Endothelial cell of umbilical vein (primary cell): ENCODE measurements around the gene PSENEN. TPM values are rescaled to one million over a fixed set of nuclear protein-coding genes. Genes with fewer than 3 reads are reported as not detected.

ENCODE experiments used
- BruUV-seq: library from RNA; stranded (reverse); fragments of 400-500 nt; replicated peaks from 2 replicates; lab custom pipeline; 2021; lab: Mats Ljungman, UMichigan
- CTCF ChIA-PET: fragments of 300-600, 350-600 bp; sonication (Branson Sonifier 250); formaldehyde crosslinking; loops from one replicate; lab custom pipeline; 2021; ENCODE audit warnings: antibody characterized with exemption, inconsistent platforms; lab: Charles Lee
- POLR2A ChIA-PET: fragments of 300-600, 350-600 bp; sonication (Branson Sonifier 250); formaldehyde crosslinking; loops from one replicate; lab custom pipeline; 2021; ENCODE audit warnings: antibody characterized with exemption, inconsistent platforms; lab: Charles Lee
- DNase-seq: peaks from one replicate; pipeline ENCODE4 v3.0.0-alpha.2; 2011; ENCODE audit warnings: low read depth, low spot score
- FAIRE-seq: peaks from 2 replicates; lab custom pipeline; 2011; peaks lifted over from hg19 to GRCh38; lab: Jason Lieb, UNC
- H2AFZ ChIP-seq: 2 replicates; pipeline ENCODE4 v1.6.0; 2012; ENCODE audit warnings: low read depth, low read length, control low read depth, inconsistent platforms
- H3K27ac ChIP-seq: 2 replicates; pipeline ENCODE4 v1.5.1; 2011; ENCODE audit warnings: low read depth, mild to moderate bottlenecking, control low read depth, low read length, moderate library complexity; ENCODE audit not compliant: insufficient read depth
- H3K27me3 ChIP-seq, 2 experiments: 2 replicates each; pipeline versions ENCODE4 v1.6.0 to v1.6.1; 2011; ENCODE audit warnings: low read length in 2 of 2, mixed read lengths in 1 of 2; ENCODE audit not compliant: control insufficient read depth in 2 of 2, insufficient read depth in 2 of 2
- H3K36me3 ChIP-seq, 2 experiments: 2 replicates in 1 of 2; 3 replicates in 1 of 2; pipeline ENCODE4 v1.5.1; 2011; ENCODE audit warnings: low read length in 2 of 2, mild to moderate bottlenecking in 1 of 2, moderate library complexity in 1 of 2; ENCODE audit not compliant: control insufficient read depth in 2 of 2, insufficient read depth in 2 of 2; ENCODE audit errors: extremely low read depth in 1 of 2
- H3K4me1 ChIP-seq: 3 replicates; pipeline ENCODE4 v1.5.1; 2011; ENCODE audit warnings: mild to moderate bottlenecking, low read length; ENCODE audit not compliant: control insufficient read depth, insufficient read depth; ENCODE audit errors: extremely low read depth
- H3K4me2 ChIP-seq: 2 replicates; pipeline ENCODE4 v1.6.1; 2011; ENCODE audit warnings: low read length, control low read depth, mixed read lengths; ENCODE audit not compliant: insufficient read depth
- H3K4me3 ChIP-seq, 3 experiments: fragments of 200-600 bp in 1 of 3; sonication (generic), shearing (Covaris generic) in 1 of 3; replicated peaks in 1 of 3; 2 replicates each; pipeline ENCODE4 v1.5.1; 2011 to 2016; ENCODE audit warnings: control low read depth in 3 of 3, low read length in 3 of 3, mild to moderate bottlenecking in 2 of 3, inconsistent platforms in 1 of 3, low read depth in 1 of 3, moderate library complexity in 1 of 3; ENCODE audit not compliant: insufficient read depth in 1 of 3
- H3K79me2 ChIP-seq: 2 replicates; pipeline ENCODE4 v1.6.0; 2012; ENCODE audit warnings: low read length, inconsistent platforms; ENCODE audit not compliant: control insufficient read depth, insufficient read depth
- H3K9ac ChIP-seq: replicated peaks from 2 replicates; pipeline ENCODE3; 2011; ENCODE audit warnings: low read length, control low read depth; ENCODE audit not compliant: insufficient read depth; ENCODE audit errors: extremely low read depth
- H3K9me1 ChIP-seq: replicated peaks from 3 replicates; pipeline ENCODE4 v1.6.0; 2011; ENCODE audit warnings: mild to moderate bottlenecking, low read length; ENCODE audit not compliant: control insufficient read depth, insufficient read depth; ENCODE audit errors: extremely low read depth
- H3K9me3 ChIP-seq: replicated peaks from 2 replicates; pipeline ENCODE4 v1.5.1; 2012; ENCODE audit warnings: low read length, inconsistent platforms; ENCODE audit not compliant: control insufficient read depth, insufficient read depth
- H4K20me1 ChIP-seq: replicated peaks from 2 replicates; pipeline ENCODE3; 2011; ENCODE audit warnings: mild to moderate bottlenecking, low read length; ENCODE audit not compliant: control insufficient read depth, insufficient read depth; ENCODE audit errors: extremely low read depth
- CTCF ChIP-seq, 2 donors: IDR thresholded peaks; 1 replicate in 1 of 2; 2 replicates in 1 of 2; pipeline ENCODE4 v1.5.1; 2011; ENCODE audit warnings: low read length in 2 of 2, mild to moderate bottlenecking in 2 of 2, moderate library complexity in 2 of 2, control low read depth in 1 of 2, inconsistent platforms in 1 of 2, low read depth in 1 of 2; ENCODE audit not compliant: insufficient read depth in 1 of 2; ENCODE audit errors: extremely low read depth in 1 of 2
- EZH2 ChIP-seq: IDR thresholded peaks from 2 replicates; pipeline ENCODE4 v1.6.1; 2012; ENCODE audit warnings: borderline replicate concordance, low read depth, mild to moderate bottlenecking, moderate library complexity, low read length, inconsistent platforms; ENCODE audit not compliant: severe bottlenecking
- FOS ChIP-seq: IDR thresholded peaks from 2 replicates; pipeline ENCODE4 v1.6.1; 2011; ENCODE audit warnings: mild to moderate bottlenecking, low read length, moderate library complexity, borderline replicate concordance; ENCODE audit not compliant: insufficient read depth
- GATA2 ChIP-seq: IDR thresholded peaks from 2 replicates; pipeline ENCODE4 v1.7.0; 2011; ENCODE audit warnings: low read depth, mild to moderate bottlenecking, moderate library complexity, mixed read lengths, low read length; ENCODE audit not compliant: insufficient read length, insufficient read depth
- JUN ChIP-seq: IDR thresholded peaks from 2 replicates; pipeline ENCODE4 v1.6.1; 2011; ENCODE audit warnings: borderline replicate concordance, low read depth; ENCODE audit not compliant: insufficient read length, insufficient read depth
- MAX ChIP-seq: IDR thresholded peaks from 2 replicates; pipeline ENCODE4 v1.6.1; 2011; ENCODE audit not compliant: insufficient read depth, insufficient read length
- MYC ChIP-seq: IDR thresholded peaks from one replicate; pipeline ENCODE4 v1.6.1; 2011; ENCODE audit warnings: mild to moderate bottlenecking, low read depth, low read length
- POLR2A ChIP-seq: IDR thresholded peaks from 2 replicates; pipeline ENCODE4 v1.6.1; 2012; ENCODE audit warnings: low read depth, mild to moderate bottlenecking, control low read depth, low read length
- POLR2AphosphoS5 ChIP-seq: IDR thresholded peaks from 2 replicates; pipeline ENCODE4 v1.6.1; 2012; ENCODE audit warnings: low read depth, mild to moderate bottlenecking, control low read depth, low read length, moderate library complexity; ENCODE audit not compliant: insufficient read depth
- dilution Hi-C: fragments of 300-500 bp; cut with MboI; formaldehyde crosslinking; loops from one replicate; pipeline ENCODE4 v1.15.0; 2019; ENCODE audit warnings: low sequenced_read_pairs; ENCODE audit not compliant: extremely low pct_ligation_motif_present
- intact Hi-C: fragments of 100-400 bp; cut with micrococcal nuclease; formaldehyde crosslinking; loops from one replicate; pipeline ENCODE4 v1.10.0; 2022
- polyA plus RNA-seq, 4 experiments: library from polyadenylated mRNA; depleted of rRNA in 3 of 4; stranded (reverse) in 3 of 4; unstranded in 1 of 4; fragments of >200 nt; gene quantifications; 2 replicates each; pipeline versions ENCODE4 v1.2.1 to v1.2.3, GENCODE V29; 2011 to 2012; ENCODE audit warnings: missing spikeins in 1 of 4
- total RNA-seq: library from RNA; stranded (reverse); gene quantifications from 2 replicates; pipeline ENCODE4 v1.2.3, GENCODE V29; 2021

The PSENEN gene
- total and polyA plus RNA-seq, 2 donors (not counting 3 experiments of a cell fraction or from before 2014, with no cell fraction given) = 60.0 to 70.1 TPM

- H4K20me1 ChIP-seq = no peaks in the 10 kb centered on the region
Measured at GRCh38 chr19:35719402-35720162, 25.9 kb upstream of the PSENEN start.

More at GRCh38 chr19:35719402-35720162, 25.9 kb upstream of the PSENEN start:
- BruUV-seq = no TSS peak
- peak overlapping the region; percentile 44 for H3K4me2 ChIP-seq
- DNase-seq = no peak
- ChIA-PET POLR2A (no interaction called here), CTCF (interaction anchor here (0.5 to 1.8 kb wide), 3 partner anchors 21 to 363 kb away, joined by 3 to 7 read pairs (median 5); partner anchors contain the start of genes PSENEN and U2AF1L4)
- peaks cover 17% of the 10 kb centered on the region for H3K4me1 ChIP-seq
- peaks cover 30% of the 10 kb centered on the region for H3K79me2 ChIP-seq
- TF ChIP-seq JUN (no peak), POLR2A (no peak), CTCF (IDR thresholded peaks at IDR 0.05; ENCODE audit: extremely low read depth in 1 of 2, insufficient read depth in 1 of 2, low read depth in 1 of 2, low read length in 2 of 2) (no peak), MYC (no peak), FOS (no peak), POLR2AphosphoS5 (no peak), GATA2 (no peak), MAX (no peak), EZH2 (no peak)
- no peak overlapping the region for H3K9ac ChIP-seq
- no peaks in the 10 kb centered on the region for H3K9me3 ChIP-seq
- no peak overlapping the region for H3K27ac ChIP-seq
- peaks cover 12 to 34% of the 10 kb centered on the region in 2 experiments for H3K36me3 ChIP-seq
- H3K27me3 ChIP-seq = no peaks in the 10 kb centered on the region
- intact Hi-C loops = no loop called here
- no peak for FAIRE-seq
- H2AFZ ChIP-seq = no peak overlapping the region
- dilution Hi-C loops = no loop called here
- H3K4me3 ChIP-seq = no peak overlapping the region
- no peaks in the 10 kb centered on the region for H3K9me1 ChIP-seq
